ENCODE data around the gene MRNIP.

The MRNIP gene, protein sequence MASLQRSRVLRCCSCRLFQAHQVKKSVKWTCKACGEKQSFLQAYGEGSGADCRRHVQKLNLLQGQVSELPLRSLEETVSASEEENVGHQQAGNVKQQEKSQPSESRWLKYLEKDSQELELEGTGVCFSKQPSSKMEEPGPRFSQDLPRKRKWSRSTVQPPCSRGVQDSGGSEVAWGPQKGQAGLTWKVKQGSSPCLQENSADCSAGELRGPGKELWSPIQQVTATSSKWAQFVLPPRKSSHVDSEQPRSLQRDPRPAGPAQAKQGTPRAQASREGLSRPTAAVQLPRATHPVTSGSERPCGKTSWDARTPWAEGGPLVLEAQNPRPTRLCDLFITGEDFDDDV

DNA sequence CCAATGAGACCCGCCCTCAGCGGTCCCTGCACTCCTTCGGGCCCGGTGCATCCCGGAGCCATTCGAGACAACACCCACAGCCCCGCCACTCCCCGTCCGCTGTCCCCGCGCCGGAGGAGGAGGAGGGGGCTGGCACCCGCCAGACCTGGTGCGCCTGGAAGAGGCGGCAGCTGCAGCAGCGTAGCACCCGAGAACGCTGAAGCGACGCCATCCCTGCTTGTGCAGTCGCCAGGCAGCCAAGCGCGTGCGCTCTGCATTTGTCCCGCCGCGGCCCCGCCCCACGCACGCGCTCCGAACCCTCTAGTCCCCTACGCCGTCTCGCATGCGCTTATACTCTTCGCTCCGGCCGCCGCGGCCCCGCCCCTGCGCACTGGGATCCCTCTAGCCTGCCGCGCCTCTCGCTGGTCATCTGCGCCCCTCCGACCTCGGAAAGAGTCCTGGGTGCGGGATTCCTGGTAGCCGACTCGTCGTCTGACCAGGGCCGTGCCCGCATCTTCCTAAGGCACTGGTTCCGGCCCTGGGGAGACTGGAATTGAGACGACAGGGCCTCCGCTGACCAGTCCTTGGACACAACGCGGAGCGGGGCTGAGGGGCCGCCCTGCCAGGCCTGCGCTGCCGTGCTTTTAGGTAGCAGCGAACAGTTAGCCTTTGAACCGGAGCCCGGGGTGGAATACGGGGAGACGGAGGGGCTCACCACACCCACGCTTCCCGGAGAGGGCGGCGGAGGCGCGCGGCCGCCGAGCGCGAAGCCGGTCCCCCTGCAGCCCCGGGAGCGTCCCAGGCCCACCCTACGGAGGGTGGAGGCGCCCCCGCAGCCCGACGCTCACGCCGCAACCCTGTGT, at the start of gene MRNIP:
Gene MRNIP (minus strand): TSS at position 232 of the 842 bp plus-strand sequence. CDS start 21 bp downstream, at position 211.
- peak within 1 kb of the TSS; percentile 81 for H3K4me3 ChIP-seq (replicated peaks; ENCODE audit: low read depth, low read length)
- TF ChIP-seq, protein P1, sequence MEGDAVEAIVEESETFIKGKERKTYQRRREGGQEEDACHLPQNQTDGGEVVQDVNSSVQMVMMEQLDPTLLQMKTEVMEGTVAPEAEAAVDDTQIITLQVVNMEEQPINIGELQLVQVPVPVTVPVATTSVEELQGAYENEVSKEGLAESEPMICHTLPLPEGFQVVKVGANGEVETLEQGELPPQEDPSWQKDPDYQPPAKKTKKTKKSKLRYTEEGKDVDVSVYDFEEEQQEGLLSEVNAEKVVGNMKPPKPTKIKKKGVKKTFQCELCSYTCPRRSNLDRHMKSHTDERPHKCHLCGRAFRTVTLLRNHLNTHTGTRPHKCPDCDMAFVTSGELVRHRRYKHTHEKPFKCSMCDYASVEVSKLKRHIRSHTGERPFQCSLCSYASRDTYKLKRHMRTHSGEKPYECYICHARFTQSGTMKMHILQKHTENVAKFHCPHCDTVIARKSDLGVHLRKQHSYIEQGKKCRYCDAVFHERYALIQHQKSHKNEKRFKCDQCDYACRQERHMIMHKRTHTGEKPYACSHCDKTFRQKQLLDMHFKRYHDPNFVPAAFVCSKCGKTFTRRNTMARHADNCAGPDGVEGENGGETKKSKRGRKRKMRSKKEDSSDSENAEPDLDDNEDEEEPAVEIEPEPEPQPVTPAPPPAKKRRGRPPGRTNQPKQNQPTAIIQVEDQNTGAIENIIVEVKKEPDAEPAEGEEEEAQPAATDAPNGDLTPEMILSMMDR (IDR thresholded peaks at IDR 0.05; ENCODE audit: low read depth, low read length, missing control alignments) = no peak
- DNase-seq (ENCODE audit: extremely low read depth, low read depth) = peak; percentile 77

DNA sequence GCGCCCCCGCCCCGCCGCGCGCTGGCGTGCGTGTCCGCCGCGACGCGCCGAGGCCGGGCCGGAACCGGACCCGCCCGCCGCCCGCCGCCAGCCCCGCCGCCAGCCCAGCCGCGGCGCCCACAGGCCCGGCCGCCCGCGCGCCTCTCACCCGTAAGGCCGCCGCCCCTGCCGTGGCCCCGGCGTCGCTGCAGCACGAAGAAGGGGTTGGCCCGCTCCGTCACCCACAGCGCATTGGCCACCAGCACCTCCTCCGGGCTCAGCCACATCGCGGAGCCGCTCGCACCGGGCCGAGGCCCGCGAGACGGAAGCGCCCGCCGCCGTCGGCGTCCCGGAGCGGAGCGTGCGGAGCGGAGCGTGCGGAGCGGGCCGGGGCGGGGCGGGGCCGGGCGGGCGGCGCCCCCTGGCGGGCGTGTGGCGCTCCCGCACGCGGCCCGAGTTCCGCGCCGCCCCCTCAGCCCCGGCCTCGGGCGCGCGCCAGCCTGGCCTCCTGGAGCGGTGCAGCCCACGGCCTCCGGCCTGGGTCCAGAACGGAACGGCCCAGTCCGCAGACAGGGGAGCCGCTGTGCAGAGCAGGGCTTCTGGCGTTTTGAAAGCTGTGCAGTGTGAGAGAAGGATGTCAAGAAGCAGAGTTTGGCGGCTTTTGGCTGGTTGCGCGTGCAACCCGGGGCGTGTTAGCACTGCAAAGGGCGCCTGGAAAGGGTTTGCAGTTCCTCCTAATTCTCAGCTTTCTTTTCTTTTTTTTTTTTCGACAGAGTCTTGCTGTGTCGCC, 49.1 kb upstream of the MRNIP start, which contains the start of gene TBC1D9B:
Gene TBC1D9B (minus strand): TSS at position 342 of the 769 bp plus-strand sequence. CDS start 76 bp downstream, at position 266.
- TF ChIP-seq, protein P1 (IDR thresholded peaks at IDR 0.05; ENCODE audit: low read depth, low read length, missing control alignments) = no peak
- no peak for DNase-seq (ENCODE audit: extremely low read depth, low read depth)
- H3K4me3 ChIP-seq (replicated peaks; ENCODE audit: low read depth, low read length) = peak within 1 kb of the TSS; percentile 77

DNA sequence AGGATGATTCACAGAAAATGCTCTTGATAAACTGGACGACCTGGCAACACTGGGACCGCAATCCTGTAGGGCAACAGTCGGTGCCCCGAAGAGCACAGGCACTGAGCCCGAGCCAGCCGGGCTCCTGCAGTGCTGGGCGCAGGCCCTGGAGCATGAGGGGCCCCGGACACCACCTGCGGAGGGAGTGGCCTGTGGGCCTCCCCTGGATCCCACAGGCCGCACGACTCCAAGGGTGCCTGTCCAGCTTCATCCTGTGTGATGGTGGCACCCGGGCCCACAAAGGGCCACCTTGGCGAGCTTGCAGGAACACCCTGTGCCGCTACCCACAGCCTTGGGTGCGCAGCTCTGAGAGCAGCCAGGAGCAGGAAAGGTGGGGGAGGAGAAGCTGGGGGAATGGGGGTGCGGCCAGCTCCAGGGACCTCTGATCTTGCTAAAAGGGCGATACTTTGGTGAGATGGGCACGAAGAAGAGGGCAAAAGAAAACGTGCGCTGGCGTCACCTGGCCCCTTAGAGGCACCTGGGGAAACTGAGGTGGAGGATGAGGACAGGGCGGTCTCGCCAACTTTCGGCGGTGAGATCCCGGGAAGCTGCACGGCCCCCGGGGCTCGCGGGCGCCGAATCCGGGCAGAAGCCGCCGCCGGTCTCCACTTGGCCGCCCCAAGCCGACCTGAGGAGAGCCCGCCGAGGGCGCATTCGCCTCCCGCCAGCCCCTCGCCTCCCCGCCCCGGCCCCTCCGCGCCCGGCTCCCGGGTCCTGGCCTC, 48.4 kb upstream of the MRNIP start:
- DNase-seq (ENCODE audit: extremely low read depth, low read depth) = no peak
- TF ChIP-seq, protein P1 (IDR thresholded peaks at IDR 0.05; ENCODE audit: low read depth, low read length, missing control alignments) = no peak
- H3K4me3 ChIP-seq (replicated peaks; ENCODE audit: low read depth, low read length) = peak overlapping the region; percentile 77

DNA sequence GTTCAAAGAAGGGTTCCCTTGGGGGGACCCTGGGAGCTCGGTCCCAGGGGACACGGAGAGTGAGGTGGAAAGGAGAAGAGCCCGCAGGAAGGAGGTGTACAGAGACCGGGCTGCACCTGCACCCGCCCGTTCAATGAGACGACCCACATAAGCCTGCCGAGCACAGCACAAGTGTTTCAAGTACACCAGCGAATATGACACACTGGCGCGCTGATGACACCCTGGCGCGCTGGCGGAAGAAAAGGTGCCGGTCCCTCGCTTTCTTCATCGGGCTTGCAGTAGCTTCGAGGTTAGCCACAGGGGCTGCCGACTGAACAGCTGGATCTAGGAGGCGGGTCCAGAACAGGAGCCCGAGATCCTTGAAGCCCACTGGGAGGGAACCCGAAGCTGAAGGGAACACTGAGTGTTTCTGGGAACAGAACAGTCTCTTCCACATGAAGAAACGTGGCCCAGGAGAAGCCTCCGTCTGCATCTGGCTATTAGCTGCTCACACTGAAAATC, 47.7 kb upstream of the MRNIP start:
- DNase-seq (ENCODE audit: extremely low read depth, low read depth) = no peak
- peak overlapping the region; percentile 77 for H3K4me3 ChIP-seq (replicated peaks; ENCODE audit: low read depth, low read length)

DNA sequence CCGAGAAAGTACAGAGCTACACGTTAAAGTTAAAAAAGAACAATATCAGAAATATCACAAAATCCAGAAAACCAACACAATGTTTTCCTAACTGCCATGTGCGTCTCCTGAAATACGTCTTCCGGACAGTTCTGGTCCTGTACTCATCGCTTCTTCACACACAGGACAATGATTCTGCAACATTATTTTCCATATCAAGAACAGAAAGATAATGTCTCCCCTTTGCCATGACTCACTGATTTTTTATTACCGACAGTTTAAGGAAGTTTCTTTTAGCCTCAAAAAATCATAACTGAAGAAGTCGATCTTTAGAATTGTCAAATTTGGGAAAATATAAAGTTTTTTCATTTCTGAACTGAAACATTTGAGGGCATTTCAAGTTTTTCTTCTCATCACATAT, 46.5 kb upstream of the MRNIP start:
- TF ChIP-seq, protein P1 (IDR thresholded peaks at IDR 0.05; ENCODE audit: low read depth, low read length, missing control alignments) = no peak
- no peak for DNase-seq (ENCODE audit: extremely low read depth, low read depth)
- no peak overlapping the region for H3K4me3 ChIP-seq (replicated peaks; ENCODE audit: low read depth, low read length)

More for the DNA sequence above, 47.7 kb upstream of the MRNIP start:
- TF ChIP-seq, protein P1 (IDR thresholded peaks at IDR 0.05; ENCODE audit: low read depth, low read length, missing control alignments) = no peak
